Ovary (tissue), 3 donors: Measurements from ENCODE around the gene ENTPD8.

Experiments
- CTCF ChIP-seq, 3 donors: fragments of 450-650 bp in 2 of 3; fragments of 200-600 bp in 1 of 3; IDR thresholded peaks; one replicate each; pipeline versions ENCODE4 v1.5.1 to v1.8.0; 2016 to 2022; ENCODE audit warnings: antibody characterized with exemption in 3 of 3, mild to moderate bottlenecking in 1 of 3
- EP300 ChIP-seq: sonication (generic); formaldehyde crosslinking; IDR thresholded peaks from one replicate; pipeline ENCODE4 v1.6.1; 2017; ENCODE audit warnings: antibody characterized with exemption
- POLR2A ChIP-seq: fragments of 450-650 bp; IDR thresholded peaks from one replicate; pipeline ENCODE4 v1.6.1; 2017; ENCODE audit warnings: antibody characterized with exemption, mild to moderate bottlenecking, moderate library complexity
- donor health status: DM: no; HTN: no; CAD: no.

GRCh38 chr9:137478613-137478961, 37.4 kb upstream of the ENTPD8 start:
- no peak for TF ChIP-seq CTCF (IDR thresholded peaks at IDR 0.05)
- no peak for TF ChIP-seq POLR2A
- no peak for TF ChIP-seq EP300
